GM12891 (cell line): ENCODE results near the gene HOXC12.

Source experiments
- POLR2A ChIP-seq: IDR thresholded peaks from 2 replicates; pipeline ENCODE4 v1.6.1; 2011; ENCODE audit warnings: low read depth, low read length, control low read depth
- SPI1 ChIP-seq: IDR thresholded peaks from 2 replicates; pipeline ENCODE4 v1.6.1; 2011; ENCODE audit warnings: low read depth, low read length, control low read depth

- TF ChIP-seq POLR2A: no peak
- no peak for TF ChIP-seq SPI1
Observed at GRCh38 chr12:53971686-53972085, 17.0 kb downstream of the HOXC12 start.
